Activated T-helper 1 cell treated with anti-CD3 and anti-CD28 coated beads, Interleukin-2, amount 50 U/mL, for 16 hours (primary cell): ENCODE data around the gene NEK8.
"Not testable (repeated sequence)": the region's sequence is repeated elsewhere in the genome, so short reads cannot be mapped to it uniquely, and the experiment has no call there.

Source experiments
- DNase-seq, 2 donors: peaks; one replicate each; pipeline ENCODE4 v3.0.0-alpha.2; 2020; ENCODE audit warnings: low read depth in 1 of 2, low spot score in 1 of 2

Gene NEK8

DNA sequence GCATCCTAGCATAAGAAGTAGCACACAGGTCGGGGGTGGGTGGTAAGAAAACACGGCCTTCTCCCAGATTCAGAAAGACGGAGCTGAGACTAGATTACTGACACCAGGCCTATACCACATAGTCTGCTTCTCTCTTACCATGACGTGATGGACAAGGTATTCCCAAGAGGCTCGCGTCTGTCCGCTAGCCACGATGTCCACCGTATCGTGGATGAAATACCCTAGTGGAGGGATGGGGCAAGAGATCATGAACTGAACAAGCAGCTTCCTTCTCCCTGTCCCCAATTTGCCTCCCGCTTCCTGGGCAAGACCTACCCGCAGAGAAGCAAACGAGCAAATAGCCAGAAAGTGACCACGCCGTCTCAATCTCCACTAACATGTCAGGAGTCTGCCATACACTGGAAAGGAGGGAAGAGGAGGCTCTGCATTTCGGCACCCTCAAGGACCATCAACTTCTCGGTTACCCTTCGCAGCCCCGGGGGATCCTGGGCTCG, 3.4 kb upstream of the NEK8 start:
- DNase-seq: no peak

DNA sequence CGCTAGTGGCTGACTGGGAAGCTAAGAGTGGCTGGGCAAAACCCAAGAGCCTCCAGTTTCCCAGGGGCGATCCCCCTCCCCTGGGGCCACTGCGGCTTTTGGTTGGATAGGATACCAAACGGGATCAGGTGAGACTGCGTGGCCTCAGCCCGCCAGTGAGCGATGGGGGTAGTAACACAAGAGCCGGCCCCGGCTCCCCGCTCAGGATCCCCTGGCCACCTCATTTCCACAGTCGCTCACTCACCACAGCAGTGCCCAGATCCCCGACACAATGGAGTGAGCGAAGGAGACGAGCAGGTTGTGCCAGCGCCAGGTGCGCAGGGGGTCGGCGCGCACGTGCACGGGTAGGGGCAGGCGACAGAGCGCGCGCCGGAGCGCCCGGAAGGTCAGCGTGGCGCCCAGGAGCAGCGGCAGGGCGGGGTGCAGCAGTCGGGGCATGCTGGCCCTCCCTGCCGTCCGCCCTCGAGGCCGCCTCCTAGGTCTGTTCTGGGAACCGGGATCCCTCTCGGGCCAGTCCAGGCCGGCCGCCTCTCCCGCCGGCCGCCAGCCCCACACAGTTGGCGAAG, 2.8 kb upstream of the NEK8 start:
- DNase-seq: no peak

DNA sequence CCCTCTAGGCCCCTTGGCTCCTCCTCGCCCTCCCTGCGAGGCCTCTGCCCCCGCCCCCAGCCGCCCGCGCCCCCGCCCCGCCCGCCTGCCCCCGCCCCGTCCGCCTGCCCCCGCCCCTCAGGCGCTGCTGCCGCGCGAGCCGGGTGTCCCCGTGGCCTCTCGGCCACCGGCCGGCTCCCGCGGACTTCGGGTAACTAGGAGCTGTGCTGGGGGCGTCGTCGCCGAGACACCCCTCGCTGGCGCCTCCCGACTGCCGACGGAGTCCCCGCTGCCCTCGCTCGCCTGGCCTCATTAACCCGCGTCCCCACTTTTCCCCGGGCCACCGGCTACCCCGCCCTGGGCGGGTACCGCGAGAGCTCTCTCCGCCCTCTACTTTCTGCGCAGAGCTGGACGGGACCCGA, 2.4 kb upstream of the NEK8 start, which contains the start of gene TLCD1:
TSS of gene TLCD1 (minus strand) at position 8 of the 401 bp plus-strand sequence. CDS start 136 bp downstream, outside the sequence.
- peak; percentile 41 to 59 for DNase-seq

DNA sequence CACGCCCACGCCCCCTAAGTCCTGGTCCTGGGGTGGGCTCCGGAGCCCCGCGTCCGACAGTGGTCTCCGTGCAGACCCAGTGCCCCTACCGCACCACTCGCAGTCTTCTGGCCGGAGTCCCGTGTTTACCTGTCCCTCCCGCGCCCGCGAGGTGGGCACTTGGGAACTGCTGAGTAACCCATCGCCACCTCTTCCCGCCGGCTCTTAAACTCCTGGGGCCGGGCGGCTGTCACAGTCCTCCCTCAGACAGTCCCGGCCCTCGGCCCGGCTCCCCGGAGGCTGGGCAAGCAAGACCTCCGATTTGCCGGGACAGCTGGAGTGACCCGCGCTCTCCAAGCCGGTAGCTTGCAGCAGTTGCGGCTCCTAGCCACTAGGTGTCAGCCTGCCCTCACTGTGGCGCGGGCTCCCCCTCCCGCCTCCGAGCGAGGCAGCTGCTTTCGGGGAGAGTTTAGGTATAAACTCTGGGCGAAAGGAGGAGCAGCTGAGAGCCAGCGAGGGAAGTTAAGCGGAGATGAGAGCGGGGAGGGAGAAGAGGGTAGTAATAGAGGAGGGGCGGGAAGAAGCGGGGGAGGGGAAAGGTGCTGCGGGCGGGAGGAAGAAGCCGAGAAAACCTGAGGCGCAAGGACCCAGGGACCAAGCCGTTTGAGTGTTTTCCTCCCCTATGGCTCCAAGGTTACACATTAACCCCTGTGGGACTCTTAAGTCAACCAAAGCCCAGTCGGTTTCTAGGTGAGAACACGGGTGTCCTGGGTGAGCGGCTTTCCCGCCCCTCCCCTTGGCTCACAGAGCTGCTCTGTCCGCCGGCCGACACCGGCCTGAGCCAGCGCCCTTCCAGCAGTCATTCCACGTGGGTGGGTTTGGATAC, 1.7 kb upstream of the NEK8 start:
- peak; percentile 83 to 85 for DNase-seq

DNA sequence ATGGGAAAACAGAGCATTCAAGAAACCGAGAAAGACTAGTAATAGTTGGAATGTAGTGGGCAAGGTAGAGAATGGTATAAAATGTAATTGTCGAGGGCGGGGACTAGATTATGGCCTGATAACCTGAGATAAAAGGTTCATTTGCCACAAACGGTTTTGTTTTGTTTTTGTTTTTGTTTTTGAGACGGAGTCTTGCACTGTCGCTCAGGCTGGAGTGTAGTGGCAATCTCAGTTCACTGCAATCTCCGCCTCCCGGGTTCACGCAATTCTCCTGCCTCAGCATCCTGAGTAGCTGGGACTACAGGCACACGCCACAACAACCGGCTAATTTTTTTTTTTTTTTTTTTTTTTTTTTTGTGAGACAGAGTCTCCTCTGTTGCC, 1.4 kb downstream of the NEK8 start:
- no peak for DNase-seq

DNA sequence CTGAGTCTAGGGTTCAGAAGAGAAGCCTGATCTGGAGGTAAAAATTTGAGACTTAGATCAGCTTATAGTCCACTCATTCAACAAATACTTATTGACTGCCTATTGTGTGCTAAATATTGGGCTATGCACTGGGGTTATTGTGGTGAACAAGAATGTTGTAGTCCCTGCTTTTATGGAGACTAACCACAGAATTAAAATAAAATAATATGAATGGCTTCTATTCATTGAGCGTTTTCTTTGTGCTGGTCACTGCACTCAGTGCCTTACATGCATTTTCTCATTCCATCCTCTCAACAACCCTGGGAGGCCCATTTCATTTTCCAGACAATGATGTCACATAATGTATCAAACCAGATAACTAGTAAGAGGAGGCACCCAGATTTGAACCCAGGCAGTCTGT, 4.8 kb downstream of the NEK8 start:
- no peak for DNase-seq

DNA sequence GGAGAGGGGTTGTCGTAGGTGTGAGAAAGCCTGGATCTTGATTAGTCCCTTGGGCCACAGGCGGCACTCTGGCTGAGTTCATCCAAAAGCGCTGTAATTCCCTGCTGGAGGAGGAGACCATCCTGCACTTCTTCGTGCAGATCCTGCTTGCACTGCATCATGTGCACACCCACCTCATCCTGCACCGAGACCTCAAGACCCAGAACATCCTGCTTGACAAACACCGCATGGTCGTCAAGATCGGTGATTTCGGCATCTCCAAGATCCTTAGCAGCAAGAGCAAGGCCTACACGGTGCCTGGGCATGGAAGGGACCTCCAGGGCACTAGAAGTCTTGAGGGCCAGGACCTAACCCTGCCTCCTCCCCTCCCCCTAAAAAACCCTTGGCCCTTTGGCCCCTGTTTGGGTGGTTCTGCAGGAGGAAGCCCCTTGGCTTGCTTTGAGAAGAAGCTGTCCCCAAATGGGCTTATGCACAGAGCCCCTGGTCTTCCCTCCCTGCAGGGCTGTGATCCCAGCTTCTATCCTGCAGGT, 6.2 kb downstream of the NEK8 start:
- no peak for DNase-seq

DNA sequence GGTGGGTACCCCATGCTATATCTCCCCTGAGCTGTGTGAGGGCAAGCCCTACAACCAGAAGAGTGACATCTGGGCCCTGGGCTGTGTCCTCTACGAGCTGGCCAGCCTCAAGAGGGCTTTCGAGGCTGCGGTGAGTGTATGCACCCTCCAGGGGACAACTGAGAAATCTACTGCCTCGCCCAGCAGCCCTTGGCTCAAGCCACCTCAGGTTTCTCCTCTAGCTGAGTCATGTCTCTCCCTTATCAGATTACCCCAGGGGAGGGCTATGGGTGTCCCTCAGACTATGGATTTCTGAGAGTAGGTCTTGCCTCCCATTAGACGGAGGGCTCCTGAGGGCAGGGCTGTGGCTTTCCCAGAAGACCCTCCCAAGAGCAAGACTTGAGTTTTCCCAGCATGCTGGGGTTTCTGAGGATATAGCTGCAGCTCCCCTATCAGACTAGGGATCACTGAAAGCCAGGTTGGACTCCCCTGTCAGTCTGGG, 6.7 kb downstream of the NEK8 start:
- DNase-seq: no peak

DNA sequence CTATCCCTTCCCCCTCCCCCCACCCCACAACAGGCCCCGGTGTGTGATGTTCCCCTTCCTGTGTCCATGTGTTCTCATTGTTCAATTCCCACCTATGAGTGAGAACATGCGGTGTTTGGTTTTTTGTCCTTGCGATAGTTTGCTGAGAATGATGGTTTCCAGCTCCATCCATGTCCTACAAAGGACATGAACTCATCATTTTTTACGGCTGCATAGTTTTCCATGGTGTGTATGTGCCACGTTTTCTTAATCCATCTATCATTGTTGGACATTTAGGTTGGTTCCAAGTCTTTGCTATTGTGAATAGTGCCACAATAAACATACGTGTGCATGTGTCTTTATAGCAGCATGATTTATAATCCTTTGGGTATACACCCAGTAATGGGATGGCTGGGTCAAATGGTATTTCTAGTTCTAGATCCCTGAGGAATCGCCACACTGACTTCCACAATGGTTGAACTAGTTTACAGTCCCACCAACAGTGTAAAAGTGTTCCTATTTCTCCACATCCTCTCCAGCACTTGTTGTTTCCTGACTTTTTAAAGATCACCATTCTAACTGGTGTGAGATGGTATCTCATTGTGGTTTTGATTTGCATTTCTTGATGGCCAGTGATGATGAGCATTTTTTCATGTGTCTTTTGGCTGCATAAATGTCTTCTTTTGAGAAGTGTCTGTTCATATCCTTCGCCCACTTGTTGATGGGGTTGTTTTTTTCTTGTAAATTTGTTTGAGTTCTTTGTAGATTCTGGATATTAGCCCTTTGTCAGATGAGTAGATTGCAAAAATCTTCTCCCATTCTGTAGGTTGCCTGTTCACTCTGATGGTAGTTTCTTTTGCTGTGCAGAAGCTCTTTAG, 7.6 kb downstream of the NEK8 start:
- not testable (repeated sequence) for DNase-seq

DNA sequence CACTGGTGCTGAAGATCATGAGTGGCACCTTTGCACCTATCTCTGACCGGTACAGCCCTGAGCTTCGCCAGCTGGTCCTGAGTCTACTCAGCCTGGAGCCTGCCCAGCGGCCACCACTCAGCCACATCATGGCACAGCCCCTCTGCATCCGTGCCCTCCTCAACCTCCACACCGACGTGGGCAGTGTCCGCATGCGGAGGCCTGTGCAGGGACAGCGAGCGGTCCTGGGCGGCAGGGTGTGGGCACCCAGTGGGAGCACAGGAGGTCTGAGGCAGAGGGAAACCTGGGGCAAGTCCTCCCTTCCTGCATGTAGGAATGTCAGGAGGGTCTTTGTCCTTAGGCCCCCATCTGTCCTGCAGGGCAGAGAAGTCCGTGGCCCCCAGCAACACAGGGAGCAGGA, 8.7 kb downstream of the NEK8 start:
- no peak for DNase-seq

DNA sequence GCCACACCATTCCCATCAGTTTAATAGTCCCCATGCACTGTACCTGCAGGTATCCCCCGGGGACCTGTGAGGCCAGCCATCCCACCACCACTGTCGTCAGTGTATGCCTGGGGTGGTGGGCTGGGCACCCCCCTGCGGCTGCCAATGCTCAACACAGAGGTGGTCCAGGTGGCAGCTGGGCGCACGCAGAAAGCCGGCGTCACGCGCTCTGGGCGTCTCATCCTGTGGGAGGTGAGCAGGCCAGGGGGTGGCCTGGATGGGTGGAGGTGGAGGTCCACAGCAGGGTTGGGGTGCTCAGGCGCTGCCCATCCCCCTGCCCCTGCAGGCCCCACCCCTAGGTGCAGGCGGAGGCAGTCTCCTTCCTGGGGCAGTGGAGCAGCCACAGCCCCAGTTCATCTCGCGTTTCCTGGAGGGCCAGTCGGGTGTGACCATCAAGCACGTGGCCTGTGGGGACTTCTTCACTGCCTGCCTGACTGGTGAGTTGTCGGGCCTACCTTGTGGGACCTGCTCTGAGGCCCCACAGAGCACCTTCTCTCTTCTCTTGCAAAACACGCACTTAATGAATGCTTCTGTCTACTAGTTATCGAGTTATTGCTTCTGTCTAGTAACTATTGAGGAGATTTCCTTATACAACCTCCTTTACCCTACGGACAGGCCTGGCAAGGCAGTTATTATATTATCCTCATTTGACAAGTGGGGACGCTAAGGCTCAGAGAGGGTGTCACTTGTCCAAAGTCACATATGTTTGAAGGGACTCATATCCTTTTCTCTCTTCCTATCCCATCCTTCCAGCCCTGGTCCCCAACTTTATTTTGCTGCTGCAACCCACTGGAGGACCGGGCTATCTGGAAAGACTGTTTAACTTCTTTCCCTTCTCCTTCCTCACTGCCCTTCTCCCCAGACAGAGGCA, 9.4 kb downstream of the NEK8 start:
- DNase-seq: no peak

DNA sequence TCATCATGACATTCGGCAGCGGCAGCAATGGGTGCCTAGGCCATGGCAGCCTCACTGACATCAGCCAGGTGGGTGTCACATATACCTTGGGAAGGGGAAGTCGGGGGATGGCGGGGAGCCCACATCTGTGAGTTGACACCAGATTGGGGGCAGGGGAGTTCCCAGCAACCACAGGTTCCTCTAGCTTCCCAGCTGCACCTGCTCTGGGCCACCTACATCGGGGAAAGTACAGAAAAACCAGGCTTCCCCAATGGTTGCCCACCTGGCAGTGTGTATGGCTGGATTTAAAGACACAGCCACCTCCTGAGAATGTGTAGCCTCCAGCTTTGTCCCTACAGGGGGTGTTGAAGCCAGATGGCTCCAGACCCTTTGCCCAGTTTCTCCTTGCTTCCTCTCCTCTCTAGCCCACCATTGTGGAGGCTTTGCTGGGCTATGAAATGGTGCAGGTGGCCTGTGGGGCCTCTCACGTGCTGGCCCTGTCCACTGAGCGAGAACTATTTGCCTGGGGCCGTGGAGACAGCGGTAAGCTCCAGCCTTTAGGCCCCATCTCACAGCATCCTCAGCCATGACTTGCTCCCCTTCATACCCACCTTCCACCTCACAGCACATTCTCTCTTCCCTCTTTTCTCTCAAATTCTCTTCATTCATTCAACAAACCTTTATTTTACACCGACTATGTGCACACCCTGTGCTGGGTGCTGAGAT, 10.2 kb downstream of the NEK8 start:
- no peak for DNase-seq

DNA sequence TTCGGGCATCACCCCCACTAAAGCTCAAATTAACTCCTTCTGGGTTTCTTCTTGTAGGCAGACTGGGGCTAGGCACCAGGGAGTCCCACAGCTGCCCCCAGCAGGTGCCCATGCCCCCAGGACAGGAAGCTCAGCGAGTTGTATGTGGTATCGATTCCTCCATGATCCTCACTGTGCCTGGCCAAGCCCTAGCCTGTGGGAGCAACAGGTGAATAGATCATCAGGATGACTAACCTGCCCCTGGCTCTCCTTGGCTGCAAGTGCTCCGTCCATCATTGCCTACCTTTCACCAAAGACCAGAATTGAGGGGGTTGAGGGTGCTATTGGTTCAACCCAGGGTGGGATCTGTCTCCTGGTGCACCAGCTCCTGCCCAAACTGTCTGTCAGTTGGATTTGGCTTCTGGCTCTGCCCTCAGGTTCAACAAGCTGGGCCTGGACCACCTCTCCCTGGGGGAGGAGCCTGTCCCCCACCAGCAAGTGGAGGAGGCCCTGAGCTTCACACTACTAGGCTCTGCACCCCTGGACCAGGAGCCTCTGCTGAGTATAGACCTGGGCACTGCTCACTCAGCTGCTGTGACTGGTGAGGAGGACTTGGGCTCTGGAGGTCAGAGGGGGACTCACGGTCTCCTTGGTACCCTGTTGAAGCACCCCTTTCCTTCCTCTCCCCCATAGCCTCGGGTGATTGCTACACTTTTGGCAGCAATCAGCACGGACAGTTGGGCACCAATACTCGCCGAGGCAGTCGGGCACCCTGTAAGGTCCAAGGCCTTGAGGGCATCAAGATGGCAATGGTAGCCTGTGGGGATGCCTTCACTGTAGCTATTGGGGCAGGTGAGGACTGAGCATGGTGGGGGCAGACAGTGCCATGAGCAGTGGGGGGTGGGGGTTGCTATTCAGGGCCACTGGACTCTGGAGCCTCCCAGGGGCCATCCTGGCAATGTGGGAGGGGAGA, 12.1 kb downstream of the NEK8 start:
- DNase-seq: no peak

DNA sequence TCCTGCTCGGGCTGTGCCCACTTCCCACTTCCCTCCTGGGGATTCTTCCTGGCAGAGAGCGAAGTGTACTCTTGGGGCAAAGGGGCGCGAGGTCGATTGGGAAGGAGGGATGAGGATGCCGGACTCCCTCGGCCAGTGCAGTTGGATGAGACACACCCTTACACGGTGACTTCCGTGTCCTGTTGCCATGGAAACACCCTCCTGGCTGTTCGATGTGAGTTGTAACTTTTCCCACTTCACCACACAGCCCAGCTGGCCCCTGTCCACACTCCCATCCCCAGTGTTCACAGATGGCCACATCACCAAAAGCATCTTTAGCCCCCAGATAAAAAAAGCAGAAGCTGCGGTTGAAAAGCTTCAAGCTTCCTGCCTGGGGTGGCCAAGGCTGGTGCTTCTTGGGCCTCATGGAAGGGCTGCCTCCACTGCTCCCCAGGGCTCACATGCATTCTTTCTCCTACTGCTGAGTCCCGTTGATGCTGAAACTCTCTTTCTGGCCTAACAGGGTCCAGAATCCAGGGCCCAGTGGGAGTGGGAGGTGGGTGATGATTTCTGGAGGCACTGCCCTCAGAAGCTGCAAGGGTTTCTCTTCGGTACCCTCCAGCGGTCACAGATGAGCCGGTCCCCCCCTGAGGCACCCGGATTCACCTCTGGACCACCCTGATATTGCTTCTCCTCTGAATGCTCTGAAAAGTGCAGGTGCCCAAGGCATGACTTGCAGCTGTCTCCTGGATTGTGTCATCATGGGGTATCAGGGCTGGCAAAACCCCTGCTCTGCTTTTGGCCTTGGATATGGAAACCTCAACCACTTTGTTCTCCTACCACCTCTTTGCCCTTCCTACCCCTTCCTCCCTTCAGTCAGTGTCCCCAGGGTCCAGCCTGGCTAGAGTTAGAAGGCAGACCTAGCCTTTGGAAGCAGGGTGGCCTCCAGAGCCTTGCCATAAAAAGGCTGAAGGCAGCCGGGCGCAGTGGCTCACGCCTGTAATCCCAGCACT, 13.1 kb downstream of the NEK8 start:
- no peak for DNase-seq

DNA sequence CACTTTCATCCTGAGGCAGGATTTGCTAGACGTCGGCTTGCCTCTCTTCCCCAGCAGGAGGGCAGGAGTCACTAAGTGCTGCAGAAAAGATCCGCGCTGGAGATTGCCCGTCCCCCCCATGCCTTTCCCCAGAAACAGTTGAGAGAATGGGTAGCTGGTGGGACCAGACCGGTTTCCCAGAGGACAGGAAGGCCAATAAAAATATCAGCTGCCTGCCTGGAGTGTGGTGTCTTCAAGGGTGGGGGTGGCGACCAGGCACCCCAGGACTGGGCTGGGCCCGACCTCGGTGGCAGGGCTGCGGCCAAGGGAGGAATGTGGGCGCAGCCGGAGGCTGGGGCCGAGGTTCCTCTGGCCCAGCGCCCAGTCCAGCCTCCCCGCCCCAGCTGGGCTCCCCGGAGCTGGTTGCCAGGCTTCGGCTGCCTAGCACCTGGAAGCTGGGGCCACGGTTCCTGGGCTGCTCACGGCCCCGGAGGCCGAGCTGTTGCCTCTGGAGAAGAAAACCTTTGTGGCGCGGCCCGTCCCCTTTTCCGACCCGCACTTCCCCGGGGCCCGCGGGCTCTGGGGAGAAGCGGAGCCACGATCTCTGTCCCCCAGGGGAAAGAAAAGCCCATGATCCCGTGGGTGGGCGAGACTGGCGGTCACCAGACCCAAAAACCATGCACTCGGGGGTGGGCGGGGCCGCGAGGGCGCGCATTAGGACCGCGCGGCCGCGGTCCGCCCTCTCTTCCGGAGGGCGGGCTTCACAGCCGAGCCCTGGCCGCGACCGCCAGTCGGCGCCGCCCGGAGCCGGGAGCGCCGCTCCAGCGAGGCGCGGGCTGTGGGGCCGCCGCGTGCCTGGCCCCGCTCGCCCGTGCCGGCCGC, 14.9 kb downstream of the NEK8 start, which contains the start of gene TRAF4:
TSS of gene TRAF4 (plus strand) at position 769 of the 861 bp plus-strand sequence. CDS start 102 bp downstream, outside the sequence.
- peak; percentile 41 to 66 for DNase-seq
